Raji (cell line): ENCODE measurements around the gene TBC1D3C.
"Not testable (repeated sequence)": the region's sequence is repeated elsewhere in the genome, so short reads cannot be mapped to it uniquely, and the experiment has no call there.

Experiments used
- POLR2A ChIP-seq: IDR thresholded peaks from 2 replicates; pipeline ENCODE4 v1.6.1; 2011; ENCODE audit warnings: low read depth, low read length, control low read depth; ENCODE audit not compliant: insufficient read depth

The TBC1D3C gene

GRCh38 chr17:38068534-38068933 lies at the start of gene TBC1D3C:
TBC1D3C (minus strand) TSS chr17:38068634; CDS start chr17:38067066, 1,568 bp downstream.
- not testable (repeated sequence) for TF ChIP-seq POLR2A
